Retinal pigment epithelial cell (primary cell): ENCODE results near the gene AKIP1.

Source experiments
- DNase-seq: peaks from one replicate; pipeline ENCODE4 v3.0.0-alpha.2; 2010; ENCODE audit warnings: low read depth
- H3K4me3 ChIP-seq: 2 replicates; pipeline ENCODE4 v1.5.1; 2011; ENCODE audit warnings: mild to moderate bottlenecking, low read length, control low read depth, moderate library complexity
- CTCF ChIP-seq: conservative IDR thresholded peaks from 2 replicates; pipeline ENCODE4 v1.5.1; 2011; ENCODE audit warnings: low read depth, low read length, control low read depth, inconsistent platforms

AKIP1 gene

GRCh38 chr11:8961401-8961800, 50.4 kb downstream of the AKIP1 start:
- TF ChIP-seq CTCF, result no peak
- DNase-seq, result no peak
- no peak overlapping the region for H3K4me3 ChIP-seq

- peak overlapping the region; percentile 83 for H3K4me3 ChIP-seq
- TF ChIP-seq CTCF, result no peak
- no peak for DNase-seq
These were observed 51.9 kb downstream of the AKIP1 start for GRCh38 chr11:8962841-8963240.

GRCh38 chr11:8963569-8964323, 52.8 kb downstream of the AKIP1 start:
- DNase-seq, result peak; percentile 46
- H3K4me3 ChIP-seq, result peak overlapping the region; percentile 83
- no peak for TF ChIP-seq CTCF

GRCh38 chr11:8964324-8965320, 53.6 kb downstream of the AKIP1 start, which contains the start of gene TMEM9B:
TSS of gene TMEM9B (minus strand) at chr11:8964442. CDS start at chr11:8964313, 129 bp downstream.
- DNase-seq, result peak; percentile 49
- peak within 1 kb of the TSS; percentile 83 for H3K4me3 ChIP-seq
- no peak for TF ChIP-seq CTCF

- no peak overlapping the region for H3K4me3 ChIP-seq
- TF ChIP-seq CTCF, result no peak
- no peak for DNase-seq
These were observed 56.2 kb downstream of the AKIP1 start for GRCh38 chr11:8967184-8967583.
